Measurements from ENCODE around the gene SOD1.
"Not testable (repeated sequence)": the region's sequence is repeated elsewhere in the genome, so short reads cannot be mapped to it uniquely, and the experiment has no call there.

Gene SOD1

GRCh38 chr21:31622397-31622796 is 37.1 kb upstream of the SOD1 start:
- CTCF ChIA-PET, result no interaction called here
- no peak for TF ChIP-seq TARDBP (IDR thresholded peaks at IDR 0.05)
- no peak for TF ChIP-seq CTBP1 (IDR thresholded peaks at IDR 0.05; ENCODE audit: borderline replicate concordance)
- no peak for TF ChIP-seq FOXM1 (IDR thresholded peaks at IDR 0.05; ENCODE audit: borderline replicate concordance)
- TF ChIP-seq PKNOX1 (IDR thresholded peaks at IDR 0.05), result no peak
- no peak for TF ChIP-seq ZNF384 (IDR thresholded peaks at IDR 0.05)
- TF ChIP-seq SP1 (IDR thresholded peaks at IDR 0.05), result no peak
- TF ChIP-seq FOXA1 (IDR thresholded peaks at IDR 0.05), result no peak
- DNase-seq (ENCODE audit: extremely low spot score), result no peak
- POLR2A ChIA-PET, result no interaction called here

GRCh38 chr21:31623664-31624063 is 35.8 kb upstream of the SOD1 start:
- peak; percentile 40 for DNase-seq (ENCODE audit: extremely low spot score)
- ChIA-PET CTCF (interaction anchor here (0.6 to 0.9 kb wide), 3 partner anchors 9 to 1119 kb away, joined by 3 to 4 read pairs (median 3); no protein-coding TSS in a partner anchor), POLR2A (no interaction called here)
- TF ChIP-seq HDGF (IDR thresholded peaks at IDR 0.05; ENCODE audit: borderline replicate concordance), result no peak
- no peak for TF ChIP-seq ARNT (IDR thresholded peaks at IDR 0.05)
- no peak for TF ChIP-seq PKNOX1 (IDR thresholded peaks at IDR 0.05)
- TF ChIP-seq L3MBTL2 (conservative IDR thresholded peaks at IDR 0.05), result no peak
- TF ChIP-seq LEF1 (IDR thresholded peaks at IDR 0.05; ENCODE audit: borderline replicate concordance), result no peak

DNA sequence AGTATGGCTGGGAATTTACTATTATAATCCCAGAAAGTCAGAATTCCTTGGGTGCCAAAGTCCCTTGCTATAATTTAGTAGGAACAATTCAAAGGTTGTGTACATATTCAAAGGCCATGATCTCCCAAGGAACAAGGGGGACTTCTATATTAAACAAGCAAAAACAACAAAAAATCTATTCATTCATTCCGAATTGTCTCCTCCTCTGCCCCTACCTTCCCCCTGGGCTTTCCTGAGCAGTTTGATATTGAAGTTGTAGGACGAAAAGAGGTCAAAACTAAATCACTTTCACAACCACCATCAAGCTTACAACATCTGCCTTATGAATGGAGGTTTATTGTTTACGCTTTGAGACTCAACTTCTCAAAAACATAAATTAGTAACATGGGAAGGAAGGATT is 35.3 kb upstream of the SOD1 start:
- POLR2A ChIA-PET, result no interaction called here
- DNase-seq (ENCODE audit: extremely low spot score), result no peak
- CTCF ChIA-PET, result interaction anchor here (0.7 kb wide), 1 partner anchor 358 kb away, joined by 3 read pairs; no protein-coding TSS in a partner anchor
- TF ChIP-seq SUZ12 (IDR thresholded peaks at IDR 0.05) (no peak), FOXM1 (IDR thresholded peaks at IDR 0.05; ENCODE audit: borderline replicate concordance) (no peak), L3MBTL2 (conservative IDR thresholded peaks at IDR 0.05) (no peak), FOXK2 (IDR thresholded peaks at IDR 0.05) (no peak), CTBP1 (IDR thresholded peaks at IDR 0.05; ENCODE audit: borderline replicate concordance) (no peak), ARNT (IDR thresholded peaks at IDR 0.05) (no peak), ZNF384 (IDR thresholded peaks at IDR 0.05) (no peak), HDGF (IDR thresholded peaks at IDR 0.05; ENCODE audit: borderline replicate concordance) (no peak), BHLHE40 (IDR thresholded peaks at IDR 0.05; ENCODE audit: borderline replicate concordance) (no peak), ELF4 (IDR thresholded peaks at IDR 0.05) (no peak), PKNOX1 (IDR thresholded peaks at IDR 0.05) (no peak), NFRKB (IDR thresholded peaks at IDR 0.05) (no peak)

GRCh38 chr21:31624961-31625491 is 34.5 kb upstream of the SOD1 start:
- TF ChIP-seq TARDBP (IDR thresholded peaks at IDR 0.05), result no peak
- TF ChIP-seq CTBP1 (IDR thresholded peaks at IDR 0.05; ENCODE audit: borderline replicate concordance), result no peak
- no peak for TF ChIP-seq PKNOX1 (IDR thresholded peaks at IDR 0.05)
- TF ChIP-seq FOXK2 (IDR thresholded peaks at IDR 0.05), result no peak
- TF ChIP-seq LEF1 (IDR thresholded peaks at IDR 0.05; ENCODE audit: borderline replicate concordance), result no peak
- no peak for TF ChIP-seq SUZ12 (IDR thresholded peaks at IDR 0.05)
- TF ChIP-seq ZNF384 (IDR thresholded peaks at IDR 0.05), result no peak
- TF ChIP-seq HDGF (IDR thresholded peaks at IDR 0.05; ENCODE audit: borderline replicate concordance), result no peak
- no peak for TF ChIP-seq BHLHE40 (IDR thresholded peaks at IDR 0.05; ENCODE audit: borderline replicate concordance)
- DNase-seq (ENCODE audit: extremely low spot score), result no peak
- ChIA-PET POLR2A (no interaction called here), CTCF (no interaction called here)

DNA sequence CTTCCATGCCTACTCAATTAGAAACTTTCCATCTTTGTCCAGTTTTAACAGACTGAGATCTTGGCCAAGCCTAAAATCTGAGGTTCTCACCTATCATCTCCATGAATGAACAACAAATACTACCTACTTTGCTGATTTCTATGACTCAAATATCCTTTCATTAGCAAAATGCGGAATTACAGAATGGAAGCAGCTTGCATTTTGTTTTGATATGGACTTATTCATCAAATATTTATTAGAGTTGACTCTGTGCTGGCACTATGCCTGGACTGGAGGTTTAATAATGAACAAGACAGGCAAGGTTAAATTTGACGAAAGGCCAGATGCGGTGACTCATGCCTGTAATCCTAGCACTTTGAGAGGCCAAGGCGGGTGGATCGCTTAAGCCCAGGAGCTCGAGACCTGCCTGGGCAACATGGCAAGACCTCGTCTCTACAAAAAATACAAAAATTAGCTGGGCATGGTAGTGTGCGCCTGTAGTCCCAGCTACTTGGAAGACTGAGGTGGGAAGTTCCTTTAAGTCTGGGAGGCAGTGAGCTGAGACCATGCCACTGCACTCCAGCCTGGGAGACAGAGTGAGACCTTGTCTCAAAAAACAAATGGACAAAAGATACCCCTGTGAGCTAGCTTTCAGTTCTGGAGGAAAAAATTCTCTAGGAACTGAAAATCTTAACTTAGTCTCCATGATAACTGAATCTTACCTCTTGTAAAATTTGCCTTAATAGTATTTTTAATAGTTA is 29.4 kb upstream of the SOD1 start:
- DNase-seq (ENCODE audit: extremely low spot score), result no peak
- TF ChIP-seq ELF4 (IDR thresholded peaks at IDR 0.05) (no peak), FOXA1 (IDR thresholded peaks at IDR 0.05) (no peak), SUZ12 (IDR thresholded peaks at IDR 0.05) (no peak), CTBP1 (IDR thresholded peaks at IDR 0.05; ENCODE audit: borderline replicate concordance) (no peak), PKNOX1 (IDR thresholded peaks at IDR 0.05) (no peak), HDGF (IDR thresholded peaks at IDR 0.05; ENCODE audit: borderline replicate concordance) (no peak), ZNF384 (IDR thresholded peaks at IDR 0.05) (no peak), ARNT (IDR thresholded peaks at IDR 0.05) (no peak), BHLHE40 (IDR thresholded peaks at IDR 0.05; ENCODE audit: borderline replicate concordance) (no peak), FOXK2 (IDR thresholded peaks at IDR 0.05) (no peak), NFRKB (IDR thresholded peaks at IDR 0.05) (no peak)
- ChIA-PET CTCF (interaction anchor here (0.6 to 1.2 kb wide), 2 partner anchors 56 to 791 kb away, joined by 3 read pairs; no protein-coding TSS in a partner anchor), POLR2A (no interaction called here)

- POLR2A ChIA-PET; DNase-seq (ENCODE audit: extremely low spot score); CTCF ChIA-PET: not testable (repeated sequence)
Observed at GRCh38 chr21:31631881-31632280, 27.6 kb upstream of the SOD1 start.

All from HEK293T (cell line).